K562 (cell line): ENCODE results near the gene ANKRD13C. TPM values are rescaled to one million over a fixed set of nuclear protein-coding genes. Genes with fewer than 3 reads are reported as not detected.

ENCODE experiments used
- UBTF ChIP-seq, 2 experiments: IDR thresholded peaks; 2 replicates each; pipeline ENCODE4 v1.6.1; 2012; ENCODE audit warnings: improper control_type of control experiment in 2 of 2, low read depth in 2 of 2, low read length in 2 of 2, borderline replicate concordance in 1 of 2
- ZBTB40 ChIP-seq, 2 experiments: fragments of 450-650 bp in 1 of 2; sonication (generic) in 1 of 2; formaldehyde crosslinking in 1 of 2; IDR thresholded peaks; 2 replicates each; pipeline versions ENCODE4 v1.7.1 to v1.9.0; 2016 to 2022; ENCODE audit warnings: inconsistent platforms in 1 of 2, mild to moderate bottlenecking in 1 of 2, missing genetic modification reagents in 1 of 2
- polyA plus RNA-seq, 8 experiments: library from polyadenylated mRNA; depleted of rRNA in 4 of 8; stranded (reverse) in 5 of 8; unstranded in 3 of 8; fragments of >200 nt; fragmentation: Nextera tagmentation in 2 of 8; fragmentation: Illumina TruSeq in 1 of 8; extraction: Ambion mirVana in 2 of 8; extraction: Trizol in 1 of 8; gene quantifications; 2 replicates each; pipeline versions ENCODE4 v1.2.1 to v1.2.3, GENCODE V29; 2011 to 2014; ENCODE audit warnings: inconsistent platforms in 1 of 8, missing spikeins in 1 of 8
- total RNA-seq, 7 experiments: library from RNA; depleted of rRNA in 6 of 7; stranded (reverse); fragments of >200 nt in 6 of 7; fragmentation: Illumina TruSeq in 2 of 7; extraction: Trizol in 2 of 7; gene quantifications; 2 replicates each; pipeline versions ENCODE4 v1.2.1 to v1.2.3, GENCODE V29; 2011 to 2021; ENCODE audit warnings: low replicate concordance in 1 of 7

ANKRD13C gene
- total and polyA plus RNA-seq, 9 of the 15 experiments (the other 6 are each of a cell fraction or from before 2014, with no cell fraction given) = 3.4 to 22.8 (median 12.5) TPM

- TF ChIP-seq ZBTB40 (IDR thresholded peaks at IDR 0.05) (0 out of 2 replicates have a peak, but pooled peaks have one; percentile 12), ZBTB40 (CRISPR knock-in tag; IDR thresholded peaks at IDR 0.05) (no peak), UBTF (IDR thresholded peaks at IDR 0.05; ENCODE audit: borderline replicate concordance in 1 of 2, low read depth in 2 of 2, low read length in 2 of 2) (0 out of 4 replicates have a peak, but pooled peaks of 1 of the 2 experiments have one; percentile 21)
Observed at GRCh38 chr1:70220517-70221237, 133.8 kb downstream of the ANKRD13C start (continued).
